Endothelial cell of umbilical vein (primary cell): Measurements from ENCODE around the gene TROAP. TPM values are rescaled to one million over a fixed set of nuclear protein-coding genes. Genes with fewer than 3 reads are reported as not detected.

Experiments used
- BruUV-seq: library from RNA; stranded (reverse); fragments of 400-500 nt; replicated peaks from 2 replicates; lab custom pipeline; 2021; lab: Mats Ljungman, UMichigan
- CTCF ChIA-PET: fragments of 300-600, 350-600 bp; sonication (Branson Sonifier 250); formaldehyde crosslinking; loops from one replicate; lab custom pipeline; 2021; ENCODE audit warnings: antibody characterized with exemption, inconsistent platforms; lab: Charles Lee
- POLR2A ChIA-PET: fragments of 300-600, 350-600 bp; sonication (Branson Sonifier 250); formaldehyde crosslinking; loops from one replicate; lab custom pipeline; 2021; ENCODE audit warnings: antibody characterized with exemption, inconsistent platforms; lab: Charles Lee
- DNase-seq: peaks from one replicate; pipeline ENCODE4 v3.0.0-alpha.2; 2011; ENCODE audit warnings: low read depth, low spot score
- FAIRE-seq: peaks from 2 replicates; lab custom pipeline; 2011; peaks lifted over from hg19 to GRCh38; lab: Jason Lieb, UNC
- H2AFZ ChIP-seq: 2 replicates; pipeline ENCODE4 v1.6.0; 2012; ENCODE audit warnings: low read depth, low read length, control low read depth, inconsistent platforms
- H3K27ac ChIP-seq: 2 replicates; pipeline ENCODE4 v1.5.1; 2011; ENCODE audit warnings: low read depth, mild to moderate bottlenecking, control low read depth, low read length, moderate library complexity; ENCODE audit not compliant: insufficient read depth
- H3K27me3 ChIP-seq, 2 experiments: 2 replicates each; pipeline versions ENCODE4 v1.6.0 to v1.6.1; 2011; ENCODE audit warnings: low read length in 2 of 2, mixed read lengths in 1 of 2; ENCODE audit not compliant: control insufficient read depth in 2 of 2, insufficient read depth in 2 of 2
- H3K36me3 ChIP-seq, 2 experiments: 2 replicates in 1 of 2; 3 replicates in 1 of 2; pipeline ENCODE4 v1.5.1; 2011; ENCODE audit warnings: low read length in 2 of 2, mild to moderate bottlenecking in 1 of 2, moderate library complexity in 1 of 2; ENCODE audit not compliant: control insufficient read depth in 2 of 2, insufficient read depth in 2 of 2; ENCODE audit errors: extremely low read depth in 1 of 2
- H3K4me1 ChIP-seq: 3 replicates; pipeline ENCODE4 v1.5.1; 2011; ENCODE audit warnings: mild to moderate bottlenecking, low read length; ENCODE audit not compliant: control insufficient read depth, insufficient read depth; ENCODE audit errors: extremely low read depth
- H3K4me2 ChIP-seq: 2 replicates; pipeline ENCODE4 v1.6.1; 2011; ENCODE audit warnings: low read length, control low read depth, mixed read lengths; ENCODE audit not compliant: insufficient read depth
- H3K4me3 ChIP-seq, 3 experiments: fragments of 200-600 bp in 1 of 3; sonication (generic), shearing (Covaris generic) in 1 of 3; replicated peaks in 1 of 3; 2 replicates each; pipeline ENCODE4 v1.5.1; 2011 to 2016; ENCODE audit warnings: control low read depth in 3 of 3, low read length in 3 of 3, mild to moderate bottlenecking in 2 of 3, inconsistent platforms in 1 of 3, low read depth in 1 of 3, moderate library complexity in 1 of 3; ENCODE audit not compliant: insufficient read depth in 1 of 3
- H3K79me2 ChIP-seq: 2 replicates; pipeline ENCODE4 v1.6.0; 2012; ENCODE audit warnings: low read length, inconsistent platforms; ENCODE audit not compliant: control insufficient read depth, insufficient read depth
- H3K9ac ChIP-seq: replicated peaks from 2 replicates; pipeline ENCODE3; 2011; ENCODE audit warnings: low read length, control low read depth; ENCODE audit not compliant: insufficient read depth; ENCODE audit errors: extremely low read depth
- H3K9me1 ChIP-seq: replicated peaks from 3 replicates; pipeline ENCODE4 v1.6.0; 2011; ENCODE audit warnings: mild to moderate bottlenecking, low read length; ENCODE audit not compliant: control insufficient read depth, insufficient read depth; ENCODE audit errors: extremely low read depth
- H3K9me3 ChIP-seq: replicated peaks from 2 replicates; pipeline ENCODE4 v1.5.1; 2012; ENCODE audit warnings: low read length, inconsistent platforms; ENCODE audit not compliant: control insufficient read depth, insufficient read depth
- H4K20me1 ChIP-seq: replicated peaks from 2 replicates; pipeline ENCODE3; 2011; ENCODE audit warnings: mild to moderate bottlenecking, low read length; ENCODE audit not compliant: control insufficient read depth, insufficient read depth; ENCODE audit errors: extremely low read depth
- EZH2 ChIP-seq: IDR thresholded peaks from 2 replicates; pipeline ENCODE4 v1.6.1; 2012; ENCODE audit warnings: borderline replicate concordance, low read depth, mild to moderate bottlenecking, moderate library complexity, low read length, inconsistent platforms; ENCODE audit not compliant: severe bottlenecking
- FOS ChIP-seq: IDR thresholded peaks from 2 replicates; pipeline ENCODE4 v1.6.1; 2011; ENCODE audit warnings: mild to moderate bottlenecking, low read length, moderate library complexity, borderline replicate concordance; ENCODE audit not compliant: insufficient read depth
- GATA2 ChIP-seq: IDR thresholded peaks from 2 replicates; pipeline ENCODE4 v1.7.0; 2011; ENCODE audit warnings: low read depth, mild to moderate bottlenecking, moderate library complexity, mixed read lengths, low read length; ENCODE audit not compliant: insufficient read length, insufficient read depth
- JUN ChIP-seq: IDR thresholded peaks from 2 replicates; pipeline ENCODE4 v1.6.1; 2011; ENCODE audit warnings: borderline replicate concordance, low read depth; ENCODE audit not compliant: insufficient read length, insufficient read depth
- MYC ChIP-seq: IDR thresholded peaks from one replicate; pipeline ENCODE4 v1.6.1; 2011; ENCODE audit warnings: mild to moderate bottlenecking, low read depth, low read length
- POLR2A ChIP-seq: IDR thresholded peaks from 2 replicates; pipeline ENCODE4 v1.6.1; 2012; ENCODE audit warnings: low read depth, mild to moderate bottlenecking, control low read depth, low read length
- POLR2AphosphoS5 ChIP-seq: IDR thresholded peaks from 2 replicates; pipeline ENCODE4 v1.6.1; 2012; ENCODE audit warnings: low read depth, mild to moderate bottlenecking, control low read depth, low read length, moderate library complexity; ENCODE audit not compliant: insufficient read depth
- dilution Hi-C: fragments of 300-500 bp; cut with MboI; formaldehyde crosslinking; loops from one replicate; pipeline ENCODE4 v1.15.0; 2019; ENCODE audit warnings: low sequenced_read_pairs; ENCODE audit not compliant: extremely low pct_ligation_motif_present
- intact Hi-C: fragments of 100-400 bp; cut with micrococcal nuclease; formaldehyde crosslinking; loops from one replicate; pipeline ENCODE4 v1.10.0; 2022
- polyA plus RNA-seq, 4 experiments: library from polyadenylated mRNA; depleted of rRNA in 3 of 4; stranded (reverse) in 3 of 4; unstranded in 1 of 4; fragments of >200 nt; gene quantifications; 2 replicates each; pipeline versions ENCODE4 v1.2.1 to v1.2.3, GENCODE V29; 2011 to 2012; ENCODE audit warnings: missing spikeins in 1 of 4
- total RNA-seq: library from RNA; stranded (reverse); gene quantifications from 2 replicates; pipeline ENCODE4 v1.2.3, GENCODE V29; 2021
- TF ChIP-seq, protein P1 (sequence below): IDR thresholded peaks from 2 replicates; pipeline ENCODE4 v1.6.1; 2011; ENCODE audit not compliant: insufficient read depth, insufficient read length
- TF ChIP-seq, protein P2 (sequence below), 2 donors: IDR thresholded peaks; 1 replicate in 1 of 2; 2 replicates in 1 of 2; pipeline ENCODE4 v1.5.1; 2011; ENCODE audit warnings: low read length in 2 of 2, mild to moderate bottlenecking in 2 of 2, moderate library complexity in 2 of 2, control low read depth in 1 of 2, inconsistent platforms in 1 of 2, low read depth in 1 of 2; ENCODE audit not compliant: insufficient read depth in 1 of 2; ENCODE audit errors: extremely low read depth in 1 of 2

The TROAP gene
- total and polyA plus RNA-seq, 2 donors (not counting 3 experiments of a cell fraction or from before 2014, with no cell fraction given), result 31.7 to 68.6 TPM

DNA sequence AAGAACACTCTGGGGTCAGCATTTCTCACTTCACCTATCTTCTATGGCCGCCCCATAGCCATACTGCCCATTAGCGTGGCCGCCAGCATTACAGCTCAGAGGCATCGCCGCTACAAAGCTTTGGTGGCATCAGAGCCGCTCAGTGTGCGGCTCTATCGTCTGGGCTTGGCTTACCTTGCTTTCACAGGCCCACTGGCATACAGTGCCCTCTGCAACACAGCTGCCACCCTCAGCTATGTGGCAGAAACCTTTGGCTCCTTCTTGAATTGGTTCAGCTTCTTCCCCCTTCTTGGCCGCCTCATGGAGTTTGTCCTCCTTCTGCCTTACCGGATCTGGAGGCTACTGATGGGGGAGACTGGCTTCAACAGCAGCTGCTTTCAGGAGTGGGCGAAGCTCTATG is 26.2 kb downstream of the TROAP start:
- Histone ChIP-seq H3K79me2 (no peaks in the 10 kb centered on the region), H3K4me1 (peaks cover 28% of the 10 kb centered on the region), H3K9ac (no peak overlapping the region), H2AFZ (no peak overlapping the region), H3K36me3 (no peaks in the 10 kb centered on the region), H3K9me3 (no peaks in the 10 kb centered on the region), H3K4me3 (no peak overlapping the region), H3K4me2 (no peak overlapping the region), H4K20me1 (no peaks in the 10 kb centered on the region), H3K27me3 (peaks cover 18 to 27% of the 10 kb centered on the region in 2 experiments), H3K9me1 (no peaks in the 10 kb centered on the region), H3K27ac (no peak overlapping the region)
- FAIRE-seq (no peak), DNase-seq (no peak)
- intact Hi-C loops (loop anchor here (10.0 kb wide), 1 partner anchor 396 kb away; the partner anchor contains the start of gene TMBIM6), dilution Hi-C loops (no loop called here)
- ChIA-PET POLR2A (no interaction called here), CTCF (interaction anchor here (4.4 to 8.0 kb wide), 4 partner anchors 11 to 165 kb away, joined by 59 to 280 read pairs (median 160); partner anchors contain the start of genes C1QL4 and PRPH)
- TF ChIP-seq EZH2 (no peak), JUN (no peak), GATA2 (no peak), POLR2AphosphoS5 (no peak), FOS (no peak), MYC (no peak), POLR2A (no peak)
- TF ChIP-seq, protein P1, sequence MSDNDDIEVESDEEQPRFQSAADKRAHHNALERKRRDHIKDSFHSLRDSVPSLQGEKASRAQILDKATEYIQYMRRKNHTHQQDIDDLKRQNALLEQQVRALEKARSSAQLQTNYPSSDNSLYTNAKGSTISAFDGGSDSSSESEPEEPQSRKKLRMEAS, result no peak
- TF ChIP-seq, protein P2, sequence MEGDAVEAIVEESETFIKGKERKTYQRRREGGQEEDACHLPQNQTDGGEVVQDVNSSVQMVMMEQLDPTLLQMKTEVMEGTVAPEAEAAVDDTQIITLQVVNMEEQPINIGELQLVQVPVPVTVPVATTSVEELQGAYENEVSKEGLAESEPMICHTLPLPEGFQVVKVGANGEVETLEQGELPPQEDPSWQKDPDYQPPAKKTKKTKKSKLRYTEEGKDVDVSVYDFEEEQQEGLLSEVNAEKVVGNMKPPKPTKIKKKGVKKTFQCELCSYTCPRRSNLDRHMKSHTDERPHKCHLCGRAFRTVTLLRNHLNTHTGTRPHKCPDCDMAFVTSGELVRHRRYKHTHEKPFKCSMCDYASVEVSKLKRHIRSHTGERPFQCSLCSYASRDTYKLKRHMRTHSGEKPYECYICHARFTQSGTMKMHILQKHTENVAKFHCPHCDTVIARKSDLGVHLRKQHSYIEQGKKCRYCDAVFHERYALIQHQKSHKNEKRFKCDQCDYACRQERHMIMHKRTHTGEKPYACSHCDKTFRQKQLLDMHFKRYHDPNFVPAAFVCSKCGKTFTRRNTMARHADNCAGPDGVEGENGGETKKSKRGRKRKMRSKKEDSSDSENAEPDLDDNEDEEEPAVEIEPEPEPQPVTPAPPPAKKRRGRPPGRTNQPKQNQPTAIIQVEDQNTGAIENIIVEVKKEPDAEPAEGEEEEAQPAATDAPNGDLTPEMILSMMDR (IDR thresholded peaks at IDR 0.05; ENCODE audit: extremely low read depth in 1 of 2, insufficient read depth in 1 of 2, low read depth in 1 of 2, low read length in 2 of 2), result no peak
- BruUV-seq, result no TSS peak
